ENCODE data around the gene LDLRAD4.

LDLRAD4 gene

GRCh38 chr18:13395577-13395976 lies 177.0 kb downstream of the LDLRAD4 start:
- no peak for TF ChIP-seq CTCF (conservative IDR thresholded peaks at IDR 0.05; ENCODE audit: low read depth, low read length)
- DNase-seq (ENCODE audit: low read depth): no peak
- no peak overlapping the region for H3K4me3 ChIP-seq (ENCODE audit: low read length)

DNA sequence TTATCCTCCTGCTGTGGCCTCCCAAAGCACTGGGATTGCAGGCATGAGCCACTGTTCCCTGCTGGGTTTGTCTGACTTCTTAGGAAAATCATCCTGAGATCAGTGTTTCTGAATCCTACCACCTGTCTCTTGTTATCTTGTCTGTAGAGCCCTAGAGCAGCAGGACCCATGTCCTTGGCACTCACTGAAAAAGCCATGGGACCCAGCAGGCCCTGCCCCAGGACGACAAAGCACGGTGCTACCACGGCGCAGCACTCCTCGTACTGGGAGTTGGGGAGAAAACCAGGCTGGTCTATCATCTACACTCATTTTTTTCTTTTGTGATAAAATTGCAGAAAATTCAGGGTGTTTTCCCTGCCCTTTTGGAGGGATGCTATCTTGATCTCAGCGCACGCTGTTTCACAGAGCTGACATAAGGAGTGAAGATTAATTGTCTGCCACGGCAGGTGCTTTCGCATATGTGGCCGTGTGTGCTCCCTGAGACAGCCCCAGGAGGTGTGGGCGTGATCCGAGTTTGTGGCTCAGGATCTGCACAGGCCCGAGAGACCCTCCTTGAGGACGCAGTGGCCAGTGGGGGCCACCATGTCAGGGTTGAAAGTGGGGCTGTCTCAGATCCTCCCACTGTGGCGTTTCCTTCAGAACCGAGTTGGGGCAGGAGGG lies 179.1 kb downstream of the LDLRAD4 start:
- DNase-seq (ENCODE audit: low read depth): no peak
- no peak for TF ChIP-seq CTCF (conservative IDR thresholded peaks at IDR 0.05; ENCODE audit: low read depth, low read length)
- no peak overlapping the region for H3K4me3 ChIP-seq (ENCODE audit: low read length)

- no peak overlapping the region for H3K4me3 ChIP-seq (ENCODE audit: low read length)
- no peak for TF ChIP-seq CTCF (conservative IDR thresholded peaks at IDR 0.05; ENCODE audit: low read depth, low read length)
- DNase-seq (ENCODE audit: low read depth): no peak
Observed at GRCh38 chr18:13398631-13399030, 180.1 kb downstream of the LDLRAD4 start.

GRCh38 chr18:13399511-13399910 lies 181.0 kb downstream of the LDLRAD4 start:
- DNase-seq (ENCODE audit: low read depth): no peak
- no peak for TF ChIP-seq CTCF (conservative IDR thresholded peaks at IDR 0.05; ENCODE audit: low read depth, low read length)
- no peak overlapping the region for H3K4me3 ChIP-seq (ENCODE audit: low read length)

DNA sequence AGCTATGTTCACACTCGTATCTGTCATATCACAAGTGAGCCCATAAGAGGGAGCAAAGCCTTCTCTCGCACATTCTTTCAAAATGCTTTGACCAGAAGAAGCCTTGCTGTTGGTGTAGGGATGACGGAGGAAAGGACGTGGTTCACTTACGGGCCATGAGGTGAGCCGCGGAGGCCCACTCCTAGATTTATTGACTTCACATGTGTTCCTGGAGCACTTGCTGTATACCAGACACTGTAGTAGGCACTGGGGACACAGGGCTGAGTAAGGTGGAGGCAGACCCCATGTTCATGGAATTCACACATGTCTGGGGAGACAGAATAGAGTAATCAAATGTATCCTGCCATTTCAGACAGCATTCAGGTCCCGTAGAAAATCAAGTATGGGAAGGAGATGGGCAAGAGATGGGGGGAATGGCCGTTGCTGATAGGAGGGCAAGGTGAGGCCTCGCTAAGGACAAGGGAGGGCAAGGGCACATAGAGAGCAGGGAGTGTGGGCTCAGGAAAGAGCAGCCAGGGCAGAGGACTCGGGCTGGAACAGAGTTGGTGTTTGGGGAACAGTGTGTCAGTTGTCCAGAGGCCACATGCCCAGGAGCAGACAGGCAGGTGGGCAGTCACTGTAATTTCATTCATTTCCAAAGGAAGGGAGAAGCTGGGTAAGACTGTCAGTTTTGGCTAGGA lies 182.2 kb downstream of the LDLRAD4 start:
- TF ChIP-seq CTCF (conservative IDR thresholded peaks at IDR 0.05; ENCODE audit: low read depth, low read length): no peak
- no peak for DNase-seq (ENCODE audit: low read depth)
- no peak overlapping the region for H3K4me3 ChIP-seq (ENCODE audit: low read length)

GRCh38 chr18:13401404-13401803 lies 182.8 kb downstream of the LDLRAD4 start:
- no peak for TF ChIP-seq CTCF (conservative IDR thresholded peaks at IDR 0.05; ENCODE audit: low read depth, low read length)
- DNase-seq (ENCODE audit: low read depth): no peak
- no peak overlapping the region for H3K4me3 ChIP-seq (ENCODE audit: low read length)

DNA sequence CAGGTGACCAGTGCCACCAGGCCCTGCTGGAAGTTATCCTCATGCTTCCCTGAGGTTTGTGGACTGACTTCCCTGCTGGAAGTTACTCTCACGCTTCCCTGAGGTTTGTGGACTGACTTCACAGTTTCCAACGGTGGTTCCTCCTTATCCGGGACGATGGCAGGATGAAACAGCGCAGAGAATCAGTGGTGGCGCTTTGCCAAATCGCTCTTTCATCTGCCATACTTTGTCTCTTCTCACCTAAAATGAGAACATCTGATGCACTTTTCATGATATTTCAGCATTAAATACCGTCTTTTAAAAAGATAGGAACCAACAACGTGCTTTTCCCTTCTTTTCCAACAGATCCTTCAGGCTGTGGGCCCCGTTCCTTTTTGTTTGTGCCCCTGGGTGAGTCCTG lies 183.3 kb downstream of the LDLRAD4 start:
- no peak overlapping the region for H3K4me3 ChIP-seq (ENCODE audit: low read length)
- no peak for TF ChIP-seq CTCF (conservative IDR thresholded peaks at IDR 0.05; ENCODE audit: low read depth, low read length)
- no peak for DNase-seq (ENCODE audit: low read depth)

All from retinal pigment epithelial cell (primary cell).